ENCODE results near the gene PLD1. TPM values are rescaled to one million over a fixed set of nuclear protein-coding genes. Genes with fewer than 3 reads are reported as not detected.

The PLD1 gene
- total and polyA plus RNA-seq, 3 experiments from 2014 or later: 0.59 to 14.5 (median 1.3) TPM

GRCh38 chr3:171561596-171562323, 248.5 kb downstream of the PLD1 start:
- ChIA-PET CTCF (interaction anchor here (1.8 kb wide), 1 partner anchor 399 kb away, joined by 4 read pairs; no protein-coding TSS in a partner anchor), POLR2A (no interaction called here)
- DNase-seq: no peak
- no peaks in the 10 kb centered on the region for H3K27me3 Mint-ChIP-seq
- Histone ChIP-seq H3K4me3 (ENCODE audit: low read length) (no peak overlapping the region), H3K9me3 (ENCODE audit: low read length) (no peaks in the 10 kb centered on the region), H3K4me1 (ENCODE audit: insufficient read depth, low read length) (no peaks in the 10 kb centered on the region), H3K36me3 (ENCODE audit: insufficient read depth, low read length) (no peaks in the 10 kb centered on the region), H3K27me3 (ENCODE audit: insufficient read depth, low read length, poor library complexity, severe bottlenecking) (no peaks in the 10 kb centered on the region), H3K27ac (ENCODE audit: low read depth, low read length) (no peak overlapping the region)
- H3K27ac Mint-ChIP-seq: peak overlapping the region in 6 of 8 donors; percentile 29 to 86 (median 41)
- H3K9me3 Mint-ChIP-seq: no peaks in the 10 kb centered on the region
- no peaks in the 10 kb centered on the region for H3K36me3 Mint-ChIP-seq
- peak overlapping the region in 3 of 7 donors; percentile 13 to 49 (median 23) for H3K4me3 Mint-ChIP-seq
- peaks cover 10 to 24% (median 11%) of the 10 kb centered on the region in 3 donors for H3K4me1 Mint-ChIP-seq

- no peak overlapping the region for H3K27ac Mint-ChIP-seq
- H3K4me1 Mint-ChIP-seq: peaks cover 9 to 24% (median 11%) of the 10 kb centered on the region in 3 donors
- Histone ChIP-seq H3K9me3 (ENCODE audit: low read length) (no peaks in the 10 kb centered on the region), H3K4me3 (ENCODE audit: low read length) (no peak overlapping the region), H3K27ac (ENCODE audit: low read depth, low read length) (no peak overlapping the region), H3K36me3 (ENCODE audit: insufficient read depth, low read length) (no peaks in the 10 kb centered on the region), H3K4me1 (ENCODE audit: insufficient read depth, low read length) (no peaks in the 10 kb centered on the region), H3K27me3 (ENCODE audit: insufficient read depth, low read length, poor library complexity, severe bottlenecking) (no peaks in the 10 kb centered on the region)
- no peak for DNase-seq
- no peak overlapping the region for H3K4me3 Mint-ChIP-seq
- ChIA-PET POLR2A (no interaction called here), CTCF (no interaction called here)
- no peaks in the 10 kb centered on the region for H3K27me3 Mint-ChIP-seq
- no peaks in the 10 kb centered on the region for H3K36me3 Mint-ChIP-seq
- no peaks in the 10 kb centered on the region for H3K9me3 Mint-ChIP-seq
Measured at GRCh38 chr3:171559586-171559985, 250.7 kb downstream of the PLD1 start.

- no peaks in the 10 kb centered on the region for H3K4me1 ChIP-seq (ENCODE audit: insufficient read depth, low read length)
- no peaks in the 10 kb centered on the region for H3K9me3 Mint-ChIP-seq
- no peaks in the 10 kb centered on the region for H3K36me3 Mint-ChIP-seq
- no peak overlapping the region for H3K4me3 ChIP-seq (ENCODE audit: low read length)
- H3K27me3 Mint-ChIP-seq: no peaks in the 10 kb centered on the region
- H3K9me3 ChIP-seq (ENCODE audit: low read length): no peaks in the 10 kb centered on the region
- no peak overlapping the region for H3K4me3 Mint-ChIP-seq
- ChIA-PET CTCF (interaction anchor here (1.1 to 1.3 kb wide), 2 partner anchors 9 to 229 kb away, joined by 3 to 5 read pairs; no protein-coding TSS in a partner anchor), POLR2A (no interaction called here)
- no peaks in the 10 kb centered on the region for H3K36me3 ChIP-seq (ENCODE audit: insufficient read depth, low read length)
- H3K27me3 ChIP-seq (ENCODE audit: insufficient read depth, low read length, poor library complexity, severe bottlenecking): no peaks in the 10 kb centered on the region
- H3K27ac ChIP-seq (ENCODE audit: low read depth, low read length): no peak overlapping the region
- no peak overlapping the region for H3K27ac Mint-ChIP-seq
- peaks cover 9 to 24% (median 11%) of the 10 kb centered on the region in 3 donors for H3K4me1 Mint-ChIP-seq
- no peak for DNase-seq
Measured at GRCh38 chr3:171558188-171558696, 252.0 kb downstream of the PLD1 start.

GRCh38 chr3:171557173-171557572, 253.1 kb downstream of the PLD1 start:
- Mint-ChIP-seq H3K9me3 (no peaks in the 10 kb centered on the region), H3K27me3 (no peaks in the 10 kb centered on the region), H3K36me3 (no peaks in the 10 kb centered on the region), H3K4me1 (peaks cover 6 to 20% (median 7%) of the 10 kb centered on the region in 3 donors), H3K27ac (no peak overlapping the region), H3K4me3 (no peak overlapping the region)
- Histone ChIP-seq H3K27ac (ENCODE audit: low read depth, low read length) (no peak overlapping the region), H3K4me1 (ENCODE audit: insufficient read depth, low read length) (no peaks in the 10 kb centered on the region), H3K4me3 (ENCODE audit: low read length) (no peak overlapping the region), H3K27me3 (ENCODE audit: insufficient read depth, low read length, poor library complexity, severe bottlenecking) (no peaks in the 10 kb centered on the region), H3K36me3 (ENCODE audit: insufficient read depth, low read length) (no peaks in the 10 kb centered on the region), H3K9me3 (ENCODE audit: low read length) (no peaks in the 10 kb centered on the region)
- POLR2A ChIA-PET: no interaction called here
- CTCF ChIA-PET: interaction anchor here (1.1 to 1.3 kb wide), 2 partner anchors 10 to 228 kb away, joined by 3 to 5 read pairs; no protein-coding TSS in a partner anchor
- DNase-seq: no peak

- Histone ChIP-seq H3K4me1 (ENCODE audit: insufficient read depth, low read length) (no peaks in the 10 kb centered on the region), H3K9me3 (ENCODE audit: low read length) (no peaks in the 10 kb centered on the region), H3K27me3 (ENCODE audit: insufficient read depth, low read length, poor library complexity, severe bottlenecking) (no peaks in the 10 kb centered on the region), H3K27ac (ENCODE audit: low read depth, low read length) (no peak overlapping the region), H3K4me3 (ENCODE audit: low read length) (no peak overlapping the region), H3K36me3 (ENCODE audit: insufficient read depth, low read length) (no peaks in the 10 kb centered on the region)
- ChIA-PET CTCF (no interaction called here), POLR2A (no interaction called here)
- Mint-ChIP-seq H3K4me1 (peaks cover under 1 to 15% (median 2%) of the 10 kb centered on the region in 3 donors), H3K27me3 (no peaks in the 10 kb centered on the region), H3K9me3 (no peaks in the 10 kb centered on the region), H3K27ac (peak overlapping the region in 1 of 8 donors; percentile 58), H3K4me3 (no peak overlapping the region), H3K36me3 (no peaks in the 10 kb centered on the region)
- DNase-seq: no peak
Measured at GRCh38 chr3:171556574-171557145, 253.6 kb downstream of the PLD1 start.

- no peak overlapping the region for H3K27ac Mint-ChIP-seq
- CTCF ChIA-PET: no interaction called here
Measured at GRCh38 chr3:171556148-171556547, 254.1 kb downstream of the PLD1 start.

GRCh38 chr3:171553086-171553485, 257.2 kb downstream of the PLD1 start:
- Histone ChIP-seq H3K36me3 (ENCODE audit: insufficient read depth, low read length) (no peaks in the 10 kb centered on the region), H3K4me3 (ENCODE audit: low read length) (no peak overlapping the region), H3K4me1 (ENCODE audit: insufficient read depth, low read length) (no peaks in the 10 kb centered on the region), H3K27me3 (ENCODE audit: insufficient read depth, low read length, poor library complexity, severe bottlenecking) (no peaks in the 10 kb centered on the region), H3K27ac (ENCODE audit: low read depth, low read length) (no peak overlapping the region), H3K9me3 (ENCODE audit: low read length) (no peaks in the 10 kb centered on the region)
- Mint-ChIP-seq H3K4me1 (no peaks in the 10 kb centered on the region), H3K27ac (no peak overlapping the region), H3K27me3 (no peaks in the 10 kb centered on the region), H3K36me3 (no peaks in the 10 kb centered on the region), H3K4me3 (no peak overlapping the region), H3K9me3 (no peaks in the 10 kb centered on the region)
- no peak for DNase-seq
- POLR2A ChIA-PET: no interaction called here
- CTCF ChIA-PET: no interaction called here

More at GRCh38 chr3:171556148-171556547, 254.1 kb downstream of the PLD1 start:
- H3K9me3 ChIP-seq (ENCODE audit: low read length): no peaks in the 10 kb centered on the region
- Mint-ChIP-seq H3K27me3 (no peaks in the 10 kb centered on the region), H3K9me3 (no peaks in the 10 kb centered on the region), H3K4me3 (no peak overlapping the region), H3K4me1 (peaks cover 0 to 10% (median 0%) of the 10 kb centered on the region in 3 donors), H3K36me3 (no peaks in the 10 kb centered on the region)
- H3K27ac ChIP-seq (ENCODE audit: low read depth, low read length): no peak overlapping the region
- H3K36me3 ChIP-seq (ENCODE audit: insufficient read depth, low read length): no peaks in the 10 kb centered on the region
- POLR2A ChIA-PET: no interaction called here
- DNase-seq: no peak
- H3K4me1 ChIP-seq (ENCODE audit: insufficient read depth, low read length): no peaks in the 10 kb centered on the region
- no peaks in the 10 kb centered on the region for H3K27me3 ChIP-seq (ENCODE audit: insufficient read depth, low read length, poor library complexity, severe bottlenecking)
- H3K4me3 ChIP-seq (ENCODE audit: low read length): no peak overlapping the region

GRCh38 chr3:171552531-171552930, 257.8 kb downstream of the PLD1 start:
- H3K27me3 ChIP-seq (ENCODE audit: insufficient read depth, low read length, poor library complexity, severe bottlenecking): no peaks in the 10 kb centered on the region
- Mint-ChIP-seq H3K4me3 (no peak overlapping the region), H3K27me3 (no peaks in the 10 kb centered on the region), H3K36me3 (no peaks in the 10 kb centered on the region), H3K9me3 (no peaks in the 10 kb centered on the region), H3K27ac (no peak overlapping the region), H3K4me1 (no peaks in the 10 kb centered on the region)
- no peaks in the 10 kb centered on the region for H3K4me1 ChIP-seq (ENCODE audit: insufficient read depth, low read length)
- ChIA-PET POLR2A (no interaction called here), CTCF (no interaction called here)
- no peak overlapping the region for H3K27ac ChIP-seq (ENCODE audit: low read depth, low read length)
- no peak for DNase-seq
- H3K9me3 ChIP-seq (ENCODE audit: low read length): no peaks in the 10 kb centered on the region
- H3K4me3 ChIP-seq (ENCODE audit: low read length): no peak overlapping the region
- no peaks in the 10 kb centered on the region for H3K36me3 ChIP-seq (ENCODE audit: insufficient read depth, low read length)

Data from CD8-positive, alpha-beta memory T cell (primary cell).